ENCODE data around the gene OPCML. TPM values are rescaled to one million over a fixed set of nuclear protein-coding genes. Genes with fewer than 3 reads are reported as not detected.

The OPCML gene
- polyA plus RNA-seq, 1 donor from 2014 or later: 11.6 TPM

- no peaks in the 10 kb centered on the region for H3K9me2 ChIP-seq (ENCODE audit: insufficient read depth, low read length)
- H3K27ac ChIP-seq (ENCODE audit: low read length): no peak overlapping the region
- peak overlapping the region; percentile 54 for H3K9ac ChIP-seq (ENCODE audit: low read length)
- peak overlapping the region; percentile 69 for H3K4me3 ChIP-seq (ENCODE audit: low read length)
- H2AFZ ChIP-seq (ENCODE audit: low read depth, low read length): no peak overlapping the region
- peak; percentile 39 for TF ChIP-seq SMC3 (conservative IDR thresholded peaks at IDR 0.05; ENCODE audit: poor library complexity)
- no peak for TF ChIP-seq TAF1 (IDR thresholded peaks at IDR 0.05; ENCODE audit: low read depth)
- TF ChIP-seq MXI1 (conservative IDR thresholded peaks at IDR 0.05; ENCODE audit: poor library complexity, severe bottlenecking): peak; percentile 57
- H3K36me3 ChIP-seq (ENCODE audit: insufficient read depth, low read length): no peaks in the 10 kb centered on the region
- H3K27me3 ChIP-seq (ENCODE audit: insufficient read depth, low read depth, low read length): peaks cover 19% of the 10 kb centered on the region
- peak overlapping the region; percentile 83 for H3K4me2 ChIP-seq (ENCODE audit: low read length)
- H3K9me3 ChIP-seq (ENCODE audit: low read length): no peaks in the 10 kb centered on the region
- H4K20me1 ChIP-seq (ENCODE audit: insufficient read depth): no peaks in the 10 kb centered on the region
- H3F3A ChIP-seq (ENCODE audit: insufficient read depth, low read length, poor library complexity, severe bottlenecking): no peaks in the 10 kb centered on the region
- no peaks in the 10 kb centered on the region for H3K79me2 ChIP-seq (replicated peaks; ENCODE audit: insufficient read depth, low read length)
These were observed 589.0 kb downstream of the OPCML start for GRCh38 chr11:132943357-132943705.

- Histone ChIP-seq H4K20me1 (ENCODE audit: insufficient read depth) (no peaks in the 10 kb centered on the region), H3K36me3 (ENCODE audit: insufficient read depth, low read length) (no peaks in the 10 kb centered on the region), H3K79me2 (replicated peaks; ENCODE audit: insufficient read depth, low read length) (no peaks in the 10 kb centered on the region), H3K4me3 (ENCODE audit: low read length) (peak overlapping the region; percentile 69), H3K9ac (ENCODE audit: low read length) (peak overlapping the region; percentile 54), H2AFZ (ENCODE audit: low read depth, low read length) (no peak overlapping the region), H3F3A (ENCODE audit: insufficient read depth, low read length, poor library complexity, severe bottlenecking) (no peaks in the 10 kb centered on the region), H3K27ac (ENCODE audit: low read length) (no peak overlapping the region), H3K4me2 (ENCODE audit: low read length) (peak overlapping the region; percentile 83), H3K9me2 (ENCODE audit: insufficient read depth, low read length) (no peaks in the 10 kb centered on the region), H3K9me3 (ENCODE audit: low read length) (no peaks in the 10 kb centered on the region), H3K27me3 (ENCODE audit: insufficient read depth, low read depth, low read length) (peaks cover 19% of the 10 kb centered on the region)
- TF ChIP-seq POLR2AphosphoS5 (IDR thresholded peaks at IDR 0.05) (no peak), TAF1 (IDR thresholded peaks at IDR 0.05; ENCODE audit: low read depth) (no peak), CTCF (IDR thresholded peaks at IDR 0.05; ENCODE audit: poor library complexity, severe bottlenecking) (peak; percentile 53), MXI1 (conservative IDR thresholded peaks at IDR 0.05; ENCODE audit: poor library complexity, severe bottlenecking) (no peak), EZH2 (IDR thresholded peaks at IDR 0.05; ENCODE audit: borderline replicate concordance, insufficient read depth, low read length, poor library complexity, severe bottlenecking) (no peak), RAD21 (conservative IDR thresholded peaks at IDR 0.05) (peak; percentile 38), REST (IDR thresholded peaks at IDR 0.05; ENCODE audit: borderline replicate concordance) (peak; percentile 1), EP300 (conservative IDR thresholded peaks at IDR 0.05; ENCODE audit: poor library complexity, severe bottlenecking) (no peak), SMC3 (conservative IDR thresholded peaks at IDR 0.05; ENCODE audit: poor library complexity) (no peak)
These were observed 589.5 kb downstream of the OPCML start for GRCh38 chr11:132942611-132943356.
